Measurements from ENCODE around the gene COL5A1. TPM values are rescaled to one million over a fixed set of nuclear protein-coding genes. Genes with fewer than 3 reads are reported as not detected.

Gene COL5A1
- total RNA-seq: under 1 TPM; 0.05 to 0.08 TPM

GRCh38 chr9:134641173-134641989 lies at the start of gene COL5A1:
Gene COL5A1 (plus strand): TSS chr9:134641803. CDS start chr9:134642188, 385 bp downstream.
- H3K27ac Mint-ChIP-seq: no peak within 1 kb of the TSS
- H3K4me3 Mint-ChIP-seq: no peak within 1 kb of the TSS
- H3K9me3 Mint-ChIP-seq (ENCODE audit: insufficient read depth): no peaks in the 10 kb centered on the region
- CTCF ChIA-PET: interaction anchor here (2.2 kb wide), 1 partner anchor 192 kb away, joined by 6 read pairs; no protein-coding TSS in a partner anchor
- DNase-seq (no peak), ATAC-seq (peak; percentile 69)
- H3K27me3 Mint-ChIP-seq (ENCODE audit: low read depth): peaks cover 16% of the 10 kb centered on the region
- H3K4me1 Mint-ChIP-seq (ENCODE audit: low read depth): no peaks in the 10 kb centered on the region
- POLR2A ChIA-PET: no interaction called here
- H3K36me3 Mint-ChIP-seq (ENCODE audit: low read depth): no peaks in the 10 kb centered on the region

GRCh38 chr9:134592018-134592818 lies 49.4 kb upstream of the COL5A1 start:
- no peaks in the 10 kb centered on the region for H3K4me1 Mint-ChIP-seq (ENCODE audit: low read depth)
- H3K36me3 Mint-ChIP-seq (ENCODE audit: low read depth): no peaks in the 10 kb centered on the region
- no peaks in the 10 kb centered on the region for H3K27me3 Mint-ChIP-seq (ENCODE audit: low read depth)
- H3K27ac Mint-ChIP-seq: no peak overlapping the region
- H3K4me3 Mint-ChIP-seq: no peak overlapping the region
- ChIA-PET POLR2A (no interaction called here), CTCF (no interaction called here)
- ATAC-seq (no peak), DNase-seq (no peak)
- H3K9me3 Mint-ChIP-seq (ENCODE audit: insufficient read depth): no peaks in the 10 kb centered on the region

- ChIA-PET CTCF (no interaction called here), POLR2A (no interaction called here)
- ATAC-seq (no peak), DNase-seq (no peak)
- no peaks in the 10 kb centered on the region for H3K9me3 Mint-ChIP-seq (ENCODE audit: insufficient read depth)
- H3K27ac Mint-ChIP-seq: no peak overlapping the region
- H3K4me1 Mint-ChIP-seq (ENCODE audit: low read depth): no peaks in the 10 kb centered on the region
- no peaks in the 10 kb centered on the region for H3K27me3 Mint-ChIP-seq (ENCODE audit: low read depth)
- no peaks in the 10 kb centered on the region for H3K36me3 Mint-ChIP-seq (ENCODE audit: low read depth)
- H3K4me3 Mint-ChIP-seq: no peak overlapping the region
Observed at GRCh38 chr9:134592819-134593200, 48.8 kb upstream of the COL5A1 start.

- Mint-ChIP-seq H3K4me3 (no peak overlapping the region), H3K9me3 (ENCODE audit: insufficient read depth) (no peaks in the 10 kb centered on the region), H3K27ac (no peak overlapping the region), H3K4me1 (ENCODE audit: low read depth) (no peaks in the 10 kb centered on the region), H3K27me3 (ENCODE audit: low read depth) (no peaks in the 10 kb centered on the region), H3K36me3 (ENCODE audit: low read depth) (no peaks in the 10 kb centered on the region)
- POLR2A ChIA-PET: no interaction called here
- CTCF ChIA-PET: no interaction called here
- no peak for DNase-seq
- no peak for ATAC-seq
Observed at GRCh38 chr9:134593286-134594077, 48.1 kb upstream of the COL5A1 start.

GRCh38 chr9:134594078-134594941 lies 47.3 kb upstream of the COL5A1 start:
- POLR2A ChIA-PET: no interaction called here
- H3K4me3 Mint-ChIP-seq: no peak overlapping the region
- H3K27me3 Mint-ChIP-seq (ENCODE audit: low read depth): no peaks in the 10 kb centered on the region
- H3K9me3 Mint-ChIP-seq (ENCODE audit: insufficient read depth): no peaks in the 10 kb centered on the region
- ATAC-seq (no peak), DNase-seq (no peak)
- CTCF ChIA-PET: no interaction called here
- H3K27ac Mint-ChIP-seq: no peak overlapping the region
- H3K36me3 Mint-ChIP-seq (ENCODE audit: low read depth): no peaks in the 10 kb centered on the region
- H3K4me1 Mint-ChIP-seq (ENCODE audit: low read depth): no peaks in the 10 kb centered on the region

- POLR2A ChIA-PET: no interaction called here
- ATAC-seq: no peak
- H3K36me3 Mint-ChIP-seq (ENCODE audit: low read depth): no peaks in the 10 kb centered on the region
- H3K4me3 Mint-ChIP-seq: no peak overlapping the region
- H3K4me1 Mint-ChIP-seq (ENCODE audit: low read depth): no peaks in the 10 kb centered on the region
- H3K27me3 Mint-ChIP-seq (ENCODE audit: low read depth): no peaks in the 10 kb centered on the region
- no peak overlapping the region for H3K27ac Mint-ChIP-seq
- DNase-seq: no peak
- no peaks in the 10 kb centered on the region for H3K9me3 Mint-ChIP-seq (ENCODE audit: insufficient read depth)
- CTCF ChIA-PET: no interaction called here
Observed at GRCh38 chr9:134595014-134595413, 46.6 kb upstream of the COL5A1 start.

GRCh38 chr9:134597041-134597913 lies 44.3 kb upstream of the COL5A1 start:
- H3K4me3 Mint-ChIP-seq: no peak overlapping the region
- CTCF ChIA-PET: no interaction called here
- H3K9me3 Mint-ChIP-seq (ENCODE audit: insufficient read depth): no peaks in the 10 kb centered on the region
- POLR2A ChIA-PET: no interaction called here
- no peak for DNase-seq
- H3K4me1 Mint-ChIP-seq (ENCODE audit: low read depth): no peaks in the 10 kb centered on the region
- ATAC-seq: no peak
- no peaks in the 10 kb centered on the region for H3K36me3 Mint-ChIP-seq (ENCODE audit: low read depth)
- H3K27ac Mint-ChIP-seq: no peak overlapping the region
- H3K27me3 Mint-ChIP-seq (ENCODE audit: low read depth): no peaks in the 10 kb centered on the region

GRCh38 chr9:134597957-134598883 lies 43.4 kb upstream of the COL5A1 start:
- Mint-ChIP-seq H3K9me3 (ENCODE audit: insufficient read depth) (no peaks in the 10 kb centered on the region), H3K36me3 (ENCODE audit: low read depth) (no peaks in the 10 kb centered on the region), H3K27me3 (ENCODE audit: low read depth) (no peaks in the 10 kb centered on the region), H3K4me1 (ENCODE audit: low read depth) (no peaks in the 10 kb centered on the region), H3K4me3 (no peak overlapping the region), H3K27ac (no peak overlapping the region)
- DNase-seq: no peak
- no peak for ATAC-seq
- CTCF ChIA-PET: no interaction called here
- POLR2A ChIA-PET: no interaction called here

- POLR2A ChIA-PET: no interaction called here
- Mint-ChIP-seq H3K4me1 (ENCODE audit: low read depth) (no peaks in the 10 kb centered on the region), H3K9me3 (ENCODE audit: insufficient read depth) (no peaks in the 10 kb centered on the region), H3K27ac (no peak overlapping the region), H3K36me3 (ENCODE audit: low read depth) (no peaks in the 10 kb centered on the region), H3K4me3 (no peak overlapping the region), H3K27me3 (ENCODE audit: low read depth) (no peaks in the 10 kb centered on the region)
- no peak for ATAC-seq
- DNase-seq: no peak
- CTCF ChIA-PET: no interaction called here
Observed at GRCh38 chr9:134598884-134599245, 42.7 kb upstream of the COL5A1 start.

- no peaks in the 10 kb centered on the region for H3K27me3 Mint-ChIP-seq (ENCODE audit: low read depth)
- POLR2A ChIA-PET: no interaction called here
- H3K27ac Mint-ChIP-seq: no peak overlapping the region
- H3K4me1 Mint-ChIP-seq (ENCODE audit: low read depth): no peaks in the 10 kb centered on the region
- no peak for DNase-seq
- H3K36me3 Mint-ChIP-seq (ENCODE audit: low read depth): no peaks in the 10 kb centered on the region
- CTCF ChIA-PET: no interaction called here
- ATAC-seq: no peak
- H3K9me3 Mint-ChIP-seq (ENCODE audit: insufficient read depth): no peaks in the 10 kb centered on the region
- no peak overlapping the region for H3K4me3 Mint-ChIP-seq
Observed at GRCh38 chr9:134600371-134600770, 41.2 kb upstream of the COL5A1 start.
